ENCODE results near the gene AK2.
"Not testable (repeated sequence)": the region's sequence is repeated elsewhere in the genome, so short reads cannot be mapped to it uniquely, and the experiment has no call there.

Gene AK2

GRCh38 chr1:33029209-33029608, 7.5 kb downstream of the AK2 start:
- no peak for DNase-seq
- in situ Hi-C loops (cut with MboI; ENCODE audit: low pct_unique_long_range_greater_than_20kb, low sequenced_read_pairs), result no loop called here

DNA sequence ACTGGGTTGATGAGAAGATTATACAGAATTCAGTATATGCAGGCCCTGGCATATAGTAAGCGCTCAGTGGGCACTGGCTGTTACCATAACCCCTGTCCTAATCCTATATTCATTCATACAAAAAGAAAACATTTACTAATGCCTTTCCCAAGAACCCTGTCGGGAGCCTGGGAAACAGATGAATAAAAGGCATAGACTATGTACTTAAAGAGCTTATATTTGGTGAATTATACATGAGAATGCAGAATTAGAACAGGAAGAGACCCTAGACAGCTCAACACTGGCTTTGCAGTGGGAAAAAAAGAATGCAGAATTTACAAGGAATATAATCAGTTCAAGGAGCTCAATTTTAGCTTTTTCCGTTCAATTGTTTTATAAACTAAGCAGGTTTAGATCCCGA, 10.9 kb downstream of the AK2 start:
- no peak for DNase-seq
- in situ Hi-C loops (cut with MboI; ENCODE audit: low pct_unique_long_range_greater_than_20kb, low sequenced_read_pairs), result no loop called here

- no peak for DNase-seq
- in situ Hi-C loops (cut with MboI; ENCODE audit: low pct_unique_long_range_greater_than_20kb, low sequenced_read_pairs), result no loop called here
Measured at GRCh38 chr1:33025180-33025569, 11.5 kb downstream of the AK2 start.

- DNase-seq; in situ Hi-C loops (cut with MboI; ENCODE audit: low pct_unique_long_range_greater_than_20kb, low sequenced_read_pairs): not testable (repeated sequence)
Measured at GRCh38 chr1:33024430-33025179, 12.1 kb downstream of the AK2 start.

DNA sequence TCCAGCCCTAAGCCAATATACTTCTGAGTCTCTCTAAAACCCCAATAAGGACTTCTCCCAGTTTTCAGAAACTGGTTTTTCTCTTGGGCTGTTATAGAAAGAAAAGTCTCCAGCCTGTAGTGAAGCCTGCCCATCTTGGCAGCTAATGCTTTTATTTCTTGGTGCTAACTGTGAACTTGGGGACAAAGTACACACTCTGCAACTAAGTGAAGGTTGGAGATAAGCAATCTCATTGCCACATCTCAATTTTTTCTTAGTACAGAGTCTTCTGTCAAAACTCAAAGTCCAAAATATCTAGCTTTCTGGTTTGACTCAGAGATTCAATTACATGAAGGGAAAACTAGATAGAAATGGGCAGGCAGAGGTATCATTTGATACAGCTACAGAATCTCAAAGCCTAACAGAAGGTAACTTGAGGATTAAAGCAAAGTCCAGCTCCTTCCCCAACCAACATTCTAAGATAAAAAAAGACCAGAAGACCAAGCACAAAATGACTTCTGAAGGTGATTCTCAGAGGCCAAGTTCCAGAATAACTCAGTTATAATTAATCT, 14.0 kb downstream of the AK2 start:
- in situ Hi-C loops (cut with MboI; ENCODE audit: low pct_unique_long_range_greater_than_20kb, low sequenced_read_pairs), result no loop called here
- DNase-seq, result no peak

- no peak for DNase-seq
- in situ Hi-C loops (cut with MboI; ENCODE audit: low pct_unique_long_range_greater_than_20kb, low sequenced_read_pairs), result no loop called here
Measured at GRCh38 chr1:33021567-33022431, 14.9 kb downstream of the AK2 start.

DNA sequence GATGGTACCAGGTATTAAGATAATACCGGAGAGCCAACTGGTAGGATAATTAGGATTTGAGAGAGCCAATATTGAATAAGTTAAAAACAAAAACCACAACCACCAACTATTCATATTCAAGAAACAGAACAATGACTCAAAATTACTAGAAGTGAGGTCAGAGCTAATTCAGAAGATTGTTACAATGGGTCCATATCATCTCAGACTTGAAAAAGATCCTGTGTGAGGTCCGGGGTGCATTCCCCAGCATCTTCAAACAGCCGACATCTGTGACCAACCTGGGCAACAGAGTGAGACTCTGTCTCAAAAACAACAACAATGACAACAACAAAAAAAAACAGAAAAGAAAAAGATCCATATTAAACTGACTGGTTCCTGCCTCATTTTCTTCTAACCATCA, 18.6 kb downstream of the AK2 start:
- in situ Hi-C loops (cut with MboI; ENCODE audit: low pct_unique_long_range_greater_than_20kb, low sequenced_read_pairs), result no loop called here
- DNase-seq, result no peak

GRCh38 chr1:33017175-33017574, 19.5 kb downstream of the AK2 start:
- in situ Hi-C loops (cut with MboI; ENCODE audit: low pct_unique_long_range_greater_than_20kb, low sequenced_read_pairs), result no loop called here
- DNase-seq, result no peak

DNA sequence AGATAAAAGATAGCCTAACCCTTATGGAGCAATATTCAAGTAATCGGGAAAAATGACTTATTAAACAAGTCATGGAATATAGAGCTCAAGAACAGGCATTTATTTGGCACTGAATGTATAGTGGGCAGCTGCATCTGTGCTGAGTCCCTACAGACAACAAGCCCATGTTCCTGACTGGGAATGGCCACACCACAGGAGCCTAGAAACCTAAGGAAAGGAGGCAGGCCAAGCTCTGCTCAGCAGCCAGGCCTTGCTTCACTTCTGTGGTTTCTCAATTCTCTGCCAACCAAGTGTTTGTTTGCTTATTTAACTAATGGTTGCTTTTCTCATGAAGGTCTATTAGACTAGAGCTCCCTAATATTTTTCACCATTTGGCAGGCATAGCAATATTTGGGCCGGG, 21.5 kb downstream of the AK2 start:
- in situ Hi-C loops (cut with MboI; ENCODE audit: low pct_unique_long_range_greater_than_20kb, low sequenced_read_pairs), result no loop called here
- no peak for DNase-seq

GRCh38 chr1:33014464-33015163, 22.1 kb downstream of the AK2 start:
- DNase-seq, result no peak
- in situ Hi-C loops (cut with MboI; ENCODE audit: low pct_unique_long_range_greater_than_20kb, low sequenced_read_pairs), result no loop called here

GRCh38 chr1:33013791-33014190, 22.9 kb downstream of the AK2 start:
- no peak for DNase-seq
- in situ Hi-C loops (cut with MboI; ENCODE audit: low pct_unique_long_range_greater_than_20kb, low sequenced_read_pairs), result no loop called here

- in situ Hi-C loops (cut with MboI; ENCODE audit: low pct_unique_long_range_greater_than_20kb, low sequenced_read_pairs), result no loop called here
- no peak for DNase-seq
Measured at GRCh38 chr1:33012165-33012564, 24.5 kb downstream of the AK2 start.

- DNase-seq, result no peak
- in situ Hi-C loops (cut with MboI; ENCODE audit: low pct_unique_long_range_greater_than_20kb, low sequenced_read_pairs), result no loop called here
Measured at GRCh38 chr1:33010932-33011731, 25.6 kb downstream of the AK2 start.

DNA sequence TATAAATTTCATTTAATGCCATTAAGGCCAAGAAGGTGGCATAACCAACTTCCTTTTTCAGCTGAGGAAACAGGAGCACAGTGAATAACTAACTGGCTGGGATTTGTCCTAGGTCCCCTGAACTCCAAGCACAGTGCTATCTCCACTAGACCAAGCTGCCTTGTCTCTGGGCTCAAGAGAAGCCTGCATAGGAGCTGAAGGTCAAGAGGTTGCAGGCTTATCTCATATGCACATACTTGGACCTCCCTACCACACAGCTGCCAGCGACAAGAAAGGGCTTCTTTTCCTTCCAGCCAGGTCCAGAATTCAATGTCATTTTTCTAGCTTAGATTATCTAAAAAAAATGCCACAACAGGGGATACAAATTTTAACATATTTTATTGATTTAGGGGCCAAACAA, 27.1 kb downstream of the AK2 start:
- no peak for DNase-seq
- in situ Hi-C loops (cut with MboI; ENCODE audit: low pct_unique_long_range_greater_than_20kb, low sequenced_read_pairs), result no loop called here

- in situ Hi-C loops (cut with MboI; ENCODE audit: low pct_unique_long_range_greater_than_20kb, low sequenced_read_pairs), result no loop called here
- DNase-seq, result no peak
Measured at GRCh38 chr1:33008051-33008914, 28.4 kb downstream of the AK2 start.

- peak; percentile 60 for DNase-seq
Measured at GRCh38 chr1:33007190-33008050, 29.3 kb downstream of the AK2 start.

GRCh38 chr1:33005838-33006421, 30.8 kb downstream of the AK2 start:
- DNase-seq, result no peak
- in situ Hi-C loops (cut with MboI; ENCODE audit: low pct_unique_long_range_greater_than_20kb, low sequenced_read_pairs), result no loop called here

More at GRCh38 chr1:33007190-33008050, 29.3 kb downstream of the AK2 start:
- in situ Hi-C loops (cut with MboI; ENCODE audit: low pct_unique_long_range_greater_than_20kb, low sequenced_read_pairs), result no loop called here
